SK-N-MC (cell line): ENCODE measurements around the gene SCFD2.

Experiments
- EZH2 ChIP-seq: fragments of 200-600 bp; sonication (generic); IDR thresholded peaks from one replicate; pipeline ENCODE4 v1.6.1; 2017; ENCODE audit warnings: antibody characterized with exemption
- FOXP2 ChIP-seq: optimal IDR thresholded peaks from 2 replicates; pipeline ENCODE3; 2011; ENCODE audit warnings: mild to moderate bottlenecking, moderate library complexity; ENCODE audit not compliant: insufficient read depth; ENCODE audit errors: extremely low read length, control extremely low read depth
- POLR2AphosphoS5 ChIP-seq: IDR thresholded peaks from 2 replicates; pipeline ENCODE4 v1.6.1; 2012; ENCODE audit warnings: mild to moderate bottlenecking, low read depth, low read length, borderline replicate concordance

DNA sequence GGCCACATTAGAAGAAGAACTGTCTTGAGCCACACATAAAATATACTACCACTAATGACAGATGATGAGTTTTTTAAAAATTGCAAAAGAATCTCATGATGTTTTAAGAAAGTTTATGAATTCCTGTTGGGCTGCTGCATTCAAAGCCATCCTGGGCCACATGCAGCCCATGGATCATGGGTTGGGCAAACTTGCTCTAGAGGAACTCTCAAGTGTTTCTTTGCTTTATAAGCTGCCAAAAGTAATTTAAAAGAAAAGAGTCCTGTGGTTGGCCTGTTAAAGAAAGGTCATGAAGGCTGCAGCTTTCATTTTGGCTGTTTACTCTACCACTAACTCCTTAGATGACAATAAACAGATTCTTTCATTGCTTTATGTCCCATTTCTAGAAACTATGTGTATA is 218.2 kb downstream of the SCFD2 start:
- TF ChIP-seq POLR2AphosphoS5: no peak
- TF ChIP-seq FOXP2: no peak
- TF ChIP-seq EZH2: no peak
